ENCODE data around the gene MAP1A. TPM values are rescaled to one million over a fixed set of nuclear protein-coding genes. Genes with fewer than 3 reads are reported as not detected.
"Not testable (repeated sequence)": the region's sequence is repeated elsewhere in the genome, so short reads cannot be mapped to it uniquely, and the experiment has no call there.

MAP1A gene
- total RNA-seq, 2 experiments from 2014 or later = 1.2 to 1.4 TPM

GRCh38 chr15:43544266-43544665 lies 26.9 kb downstream of the MAP1A start:
- H3K9me3 Mint-ChIP-seq = no peaks in the 10 kb centered on the region

GRCh38 chr15:43545426-43545825 lies 28.0 kb downstream of the MAP1A start:
- no peak for DNase-seq
- no peak overlapping the region for H3K27ac Mint-ChIP-seq
- H3K4me1 Mint-ChIP-seq (ENCODE audit: low read depth) = peaks cover 4% of the 10 kb centered on the region
- H3K4me3 Mint-ChIP-seq = no peak overlapping the region
- no peaks in the 10 kb centered on the region for H3K9me3 Mint-ChIP-seq
- H3K27me3 Mint-ChIP-seq (ENCODE audit: low read depth) = no peaks in the 10 kb centered on the region
- intact Hi-C loops (cut with micrococcal nuclease) = no loop called here
- CTCF ChIA-PET = no interaction called here
- peaks cover 7% of the 10 kb centered on the region for H3K36me3 Mint-ChIP-seq (ENCODE audit: low read depth)

More at GRCh38 chr15:43544266-43544665, 26.9 kb downstream of the MAP1A start:
- H3K4me3 Mint-ChIP-seq = no peak overlapping the region
- no peak for DNase-seq
- peaks cover 4% of the 10 kb centered on the region for H3K4me1 Mint-ChIP-seq (ENCODE audit: low read depth)
- CTCF ChIA-PET = no interaction called here
- H3K27me3 Mint-ChIP-seq (ENCODE audit: low read depth) = no peaks in the 10 kb centered on the region
- peaks cover 7% of the 10 kb centered on the region for H3K36me3 Mint-ChIP-seq (ENCODE audit: low read depth)
- H3K27ac Mint-ChIP-seq = no peak overlapping the region
- intact Hi-C loops (cut with micrococcal nuclease) = no loop called here

GRCh38 chr15:43547539-43547938 lies 30.1 kb downstream of the MAP1A start:
- Mint-ChIP-seq H3K4me3 (no peak overlapping the region), H3K36me3 (ENCODE audit: low read depth) (peaks cover 11% of the 10 kb centered on the region), H3K4me1 (ENCODE audit: low read depth) (no peaks in the 10 kb centered on the region), H3K9me3 (no peaks in the 10 kb centered on the region), H3K27me3 (ENCODE audit: low read depth) (no peaks in the 10 kb centered on the region), H3K27ac (no peak overlapping the region)
- intact Hi-C loops (cut with micrococcal nuclease) = no loop called here
- CTCF ChIA-PET = no interaction called here
- DNase-seq = no peak

GRCh38 chr15:43550527-43551363 lies 33.3 kb downstream of the MAP1A start:
- intact Hi-C loops (cut with micrococcal nuclease) = no loop called here
- DNase-seq = no peak
- CTCF ChIA-PET = no interaction called here
- no peaks in the 10 kb centered on the region for H3K27me3 Mint-ChIP-seq (ENCODE audit: low read depth)
- no peak overlapping the region for H3K27ac Mint-ChIP-seq
- no peaks in the 10 kb centered on the region for H3K9me3 Mint-ChIP-seq
- peaks cover 13% of the 10 kb centered on the region for H3K36me3 Mint-ChIP-seq (ENCODE audit: low read depth)
- no peak overlapping the region for H3K4me3 Mint-ChIP-seq
- H3K4me1 Mint-ChIP-seq (ENCODE audit: low read depth) = no peaks in the 10 kb centered on the region

- Mint-ChIP-seq H3K36me3 (ENCODE audit: low read depth) (peaks cover 12% of the 10 kb centered on the region), H3K4me3 (no peak overlapping the region), H3K4me1 (ENCODE audit: low read depth) (no peaks in the 10 kb centered on the region), H3K27me3 (ENCODE audit: low read depth) (no peaks in the 10 kb centered on the region), H3K9me3 (no peaks in the 10 kb centered on the region), H3K27ac (no peak overlapping the region)
- intact Hi-C loops (cut with micrococcal nuclease) = no loop called here
- CTCF ChIA-PET = interaction anchor here (0.7 kb wide), 1 partner anchor 203 kb away, joined by 3 read pairs; no protein-coding TSS in a partner anchor
- DNase-seq = no peak
These were observed 34.8 kb downstream of the MAP1A start for GRCh38 chr15:43552256-43552655.

DNA sequence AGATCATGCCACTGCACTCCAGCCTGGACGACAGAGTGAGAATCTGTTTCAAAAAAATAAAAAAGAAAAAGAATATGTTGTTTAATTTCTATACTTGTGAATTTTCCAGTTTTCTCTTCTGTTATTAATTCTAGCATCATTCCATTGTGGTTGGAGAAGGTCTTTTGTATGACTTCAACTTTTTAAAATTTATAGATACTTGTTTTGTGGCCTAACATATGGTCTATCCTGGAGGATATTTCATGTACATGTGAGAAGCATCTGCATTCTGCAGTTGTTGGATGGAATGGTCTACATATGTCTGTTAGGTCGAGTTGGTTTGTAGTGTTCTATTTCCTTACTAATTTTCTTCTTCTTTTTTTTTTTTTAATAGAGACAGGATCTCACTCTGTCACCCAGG lies 35.6 kb downstream of the MAP1A start:
- Mint-ChIP-seq H3K9me3 (no peaks in the 10 kb centered on the region), H3K27ac (no peak overlapping the region), H3K27me3 (ENCODE audit: low read depth) (no peaks in the 10 kb centered on the region), H3K4me3 (no peak overlapping the region), H3K36me3 (ENCODE audit: low read depth) (peaks cover 11% of the 10 kb centered on the region), H3K4me1 (ENCODE audit: low read depth) (no peaks in the 10 kb centered on the region)
- intact Hi-C loops (cut with micrococcal nuclease) = no loop called here
- no peak for DNase-seq
- CTCF ChIA-PET = no interaction called here

- H3K9me3 Mint-ChIP-seq; H3K27ac Mint-ChIP-seq; intact Hi-C loops (cut with micrococcal nuclease); H3K4me1 Mint-ChIP-seq (ENCODE audit: low read depth); H3K36me3 Mint-ChIP-seq (ENCODE audit: low read depth); H3K4me3 Mint-ChIP-seq; DNase-seq; CTCF ChIA-PET; H3K27me3 Mint-ChIP-seq (ENCODE audit: low read depth): not testable (repeated sequence)
These were observed 45.3 kb downstream of the MAP1A start for GRCh38 chr15:43562753-43563152.

GRCh38 chr15:43563793-43564192 lies 46.4 kb downstream of the MAP1A start:
- intact Hi-C loops (cut with micrococcal nuclease); H3K27me3 Mint-ChIP-seq (ENCODE audit: low read depth); CTCF ChIA-PET; H3K4me3 Mint-ChIP-seq; DNase-seq; H3K9me3 Mint-ChIP-seq; H3K27ac Mint-ChIP-seq; H3K4me1 Mint-ChIP-seq (ENCODE audit: low read depth); H3K36me3 Mint-ChIP-seq (ENCODE audit: low read depth): not testable (repeated sequence)

DNA sequence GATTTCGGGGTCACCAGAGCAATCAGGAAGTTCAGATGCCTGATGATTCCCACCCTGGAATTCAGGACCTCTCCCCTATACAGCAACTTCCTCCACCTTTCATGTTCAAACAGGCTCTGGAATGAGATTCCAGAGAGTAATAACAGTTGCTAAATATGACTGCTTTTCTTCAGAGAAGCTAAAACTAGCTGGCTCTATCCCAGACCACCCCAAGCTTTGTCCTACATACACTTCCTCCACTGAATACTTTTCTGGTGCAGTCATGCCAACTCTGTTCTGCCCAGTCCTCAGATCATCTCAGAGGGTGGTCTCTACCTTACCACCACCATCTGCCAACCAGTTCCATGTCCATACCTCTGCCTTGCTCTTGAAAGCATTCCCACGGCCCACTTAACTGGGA lies 49.2 kb downstream of the MAP1A start:
- intact Hi-C loops (cut with micrococcal nuclease); H3K36me3 Mint-ChIP-seq (ENCODE audit: low read depth); H3K9me3 Mint-ChIP-seq; H3K4me3 Mint-ChIP-seq; H3K27me3 Mint-ChIP-seq (ENCODE audit: low read depth); H3K4me1 Mint-ChIP-seq (ENCODE audit: low read depth); DNase-seq; H3K27ac Mint-ChIP-seq; CTCF ChIA-PET: not testable (repeated sequence)

DNA sequence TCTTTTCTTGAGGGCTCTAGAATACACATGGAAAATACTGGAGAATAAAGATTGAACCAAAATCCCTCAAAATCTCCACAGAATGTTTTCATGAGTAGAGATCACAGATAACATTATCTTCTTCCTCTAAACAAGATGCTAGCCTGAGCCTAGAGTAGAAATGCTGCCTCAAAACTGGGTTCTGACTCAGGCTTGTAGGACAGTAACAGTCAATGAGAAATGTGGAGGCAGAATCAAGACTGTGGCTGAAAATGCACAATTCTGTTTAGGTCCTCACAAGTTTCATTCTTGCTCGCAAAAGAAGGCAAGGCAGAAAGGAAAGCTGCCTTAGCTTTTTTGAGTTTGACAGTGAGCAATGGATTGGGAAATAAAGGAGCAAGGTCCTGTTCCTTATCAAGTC lies 57.2 kb downstream of the MAP1A start:
- H3K4me1 Mint-ChIP-seq (ENCODE audit: low read depth); H3K36me3 Mint-ChIP-seq (ENCODE audit: low read depth); H3K27me3 Mint-ChIP-seq (ENCODE audit: low read depth); H3K4me3 Mint-ChIP-seq; H3K27ac Mint-ChIP-seq; CTCF ChIA-PET; DNase-seq; H3K9me3 Mint-ChIP-seq; intact Hi-C loops (cut with micrococcal nuclease): not testable (repeated sequence)

Other genes with a start within 250 kb of the MAP1A start
- gene TGM7, start 215.4 kb upstream of the MAP1A start, total RNA-seq = not detected
- gene LCMT2, start 187.0 kb upstream of the MAP1A start, total RNA-seq = 1 to 10 TPM; 4.2 to 4.3 TPM
- 10 to 100 TPM; 13.6 to 13.9 TPM for gene ZSCAN29, start 146.6 kb upstream of the MAP1A start, total RNA-seq
- 10 to 100 TPM; 34.5 to 35.3 TPM for gene TUBGCP4, start 146.5 kb upstream of the MAP1A start, total RNA-seq
- gene TP53BP1, start 24.5 kb upstream of the MAP1A start, total RNA-seq = 10 to 100 TPM; 18.9 to 22.3 TPM
- gene PPIP5K1, start 72.6 kb downstream of the MAP1A start, total RNA-seq = 10 to 100 TPM; 27.8 to 33.4 TPM
- 1 to 10 TPM in 1 of 2 experiments, under 1 TPM in 1; 0.29 to 1.0 TPM for gene CKMT1B, start 76.4 kb downstream of the MAP1A start, total RNA-seq
- gene STRC, start 101.2 kb downstream of the MAP1A start, total RNA-seq = under 1 TPM; 0.50 to 0.77 TPM
- gene CATSPER2, start 131.2 kb downstream of the MAP1A start, total RNA-seq = 1 to 10 TPM; 3.5 to 4.5 TPM
- under 1 TPM; 0.35 to 0.41 TPM for gene CKMT1A, start 176.3 kb downstream of the MAP1A start, total RNA-seq
- 100 to 1,000 TPM; 196 to 199 TPM for gene PDIA3, start 228.8 kb downstream of the MAP1A start, total RNA-seq